HepG2 (cell line): ENCODE results near the gene IL17RC. TPM values are rescaled to one million over a fixed set of nuclear protein-coding genes. Genes with fewer than 3 reads are reported as not detected.

Source experiments
- AGO2 ChIP-seq: fragments of 200-400 bp; formaldehyde crosslinking; optimal IDR thresholded peaks from 2 replicates; pipeline ENCODE3; 2017; ENCODE audit warnings: mild to moderate bottlenecking, low read depth, low read length, moderate library complexity
- ARID2 ChIP-seq: sonication (generic); formaldehyde crosslinking; IDR thresholded peaks from 2 replicates; pipeline ENCODE4 v1.8.1; 2022; ENCODE audit warnings: mild to moderate bottlenecking, missing genetic modification reagents, borderline replicate concordance
- ATRX ChIP-seq: sonication (generic); formaldehyde crosslinking; IDR thresholded peaks from 2 replicates; pipeline ENCODE4 v1.4.0; 2020; ENCODE audit warnings: missing genetic modification reagents, borderline replicate concordance
- EED ChIP-seq: sonication (generic); formaldehyde crosslinking; IDR thresholded peaks from 2 replicates; pipeline ENCODE4 v1.5.0; 2020; ENCODE audit warnings: mild to moderate bottlenecking, missing genetic modification reagents
- GABPA ChIP-seq, 2 experiments: IDR thresholded peaks; 2 replicates each; pipeline ENCODE4 v1.6.1; 2011 to 2016; ENCODE audit warnings: low read depth in 2 of 2, low read length in 1 of 2, missing biosample characterization in 1 of 2, missing genetic modification characterization in 1 of 2
- JARID2 ChIP-seq: sonication (generic); formaldehyde crosslinking; IDR thresholded peaks from 2 replicates; pipeline ENCODE4 v1.8.1; 2023; ENCODE audit warnings: missing genetic modification reagents, inconsistent platforms; ENCODE audit not compliant: insufficient replicate concordance
- KDM5B ChIP-seq: sonication (generic); formaldehyde crosslinking; IDR thresholded peaks from 2 replicates; pipeline ENCODE4 v1.4.0; 2020; ENCODE audit warnings: missing genetic modification reagents, mild to moderate bottlenecking, borderline replicate concordance
- ZBTB14 ChIP-seq: sonication (generic); formaldehyde crosslinking; IDR thresholded peaks from 2 replicates; pipeline ENCODE4 v1.4.0; 2020; ENCODE audit warnings: missing genetic modification reagents
- ZBTB42 ChIP-seq: sonication (generic); formaldehyde crosslinking; IDR thresholded peaks from 2 replicates; pipeline ENCODE4 v1.5.0; 2020; ENCODE audit warnings: mild to moderate bottlenecking, missing genetic modification reagents
- ZFP36 ChIP-seq: fragments of 150-350 bp; IDR thresholded peaks from 2 replicates; pipeline ENCODE4 v1.6.1; 2018; ENCODE audit warnings: borderline replicate concordance, low read length, low read depth; ENCODE audit not compliant: partially characterized antibody
- ZFYVE20 ChIP-seq: sonication (generic); formaldehyde crosslinking; IDR thresholded peaks from 2 replicates; pipeline ENCODE4 v1.8.0; 2023; ENCODE audit warnings: low read depth, mild to moderate bottlenecking, moderate library complexity, missing genetic modification reagents, borderline replicate concordance
- ZNF136 ChIP-seq: sonication (generic); formaldehyde crosslinking; IDR thresholded peaks from 2 replicates; pipeline ENCODE4 v1.8.1; 2022; ENCODE audit warnings: low read depth, mild to moderate bottlenecking, moderate library complexity, missing genetic modification reagents
- ZNF260 ChIP-seq: sonication (generic); formaldehyde crosslinking; IDR thresholded peaks from 2 replicates; pipeline ENCODE4 v1.4.0; 2020; ENCODE audit warnings: missing genetic modification reagents, low read depth, mild to moderate bottlenecking, borderline replicate concordance
- ZNF331 ChIP-seq: sonication (generic); formaldehyde crosslinking; IDR thresholded peaks from 2 replicates; pipeline ENCODE4 v1.4.0; 2020; ENCODE audit warnings: missing genetic modification reagents
- ZNF431 ChIP-seq: sonication (generic); formaldehyde crosslinking; IDR thresholded peaks from 2 replicates; pipeline ENCODE4 v1.9.0; 2022; ENCODE audit warnings: missing genetic modification reagents, low read depth, mild to moderate bottlenecking, borderline replicate concordance
- ZNF552 ChIP-seq: sonication (generic); formaldehyde crosslinking; IDR thresholded peaks from 2 replicates; pipeline ENCODE4 v1.9.0; 2022; ENCODE audit warnings: missing genetic modification reagents, mild to moderate bottlenecking, borderline replicate concordance
- ZNF597 ChIP-seq: sonication (generic); formaldehyde crosslinking; IDR thresholded peaks from 2 replicates; pipeline ENCODE4 v1.5.0; 2020; ENCODE audit warnings: missing genetic modification reagents
- ZNF703 ChIP-seq: sonication (generic); formaldehyde crosslinking; IDR thresholded peaks from 2 replicates; pipeline ENCODE4 v1.5.1; 2020; ENCODE audit warnings: missing genetic modification reagents, mild to moderate bottlenecking, moderate library complexity, borderline replicate concordance
- ZNF740 ChIP-seq: sonication (generic); formaldehyde crosslinking; IDR thresholded peaks from 2 replicates; pipeline ENCODE4 v1.4.0; 2020; ENCODE audit warnings: missing genetic modification reagents
- polyA plus RNA-seq, 8 experiments: library from polyadenylated mRNA; depleted of rRNA in 3 of 8; stranded (reverse) in 7 of 8; unstranded in 1 of 8; fragments of >200 nt; fragmentation: Illumina TruSeq in 4 of 8; extraction: Trizol in 4 of 8; gene quantifications; 2 replicates each; pipeline versions ENCODE4 v1.2.1 to v1.2.3, GENCODE V29; 2011 to 2016; ENCODE audit warnings: low read depth in 4 of 8, missing spikeins in 1 of 8, mixed read lengths in 1 of 8; ENCODE audit not compliant: insufficient read depth in 1 of 8
- total RNA-seq, 5 experiments: library from RNA; depleted of rRNA; stranded (reverse); fragments of >200 nt; fragmentation: Illumina TruSeq; extraction: Trizol; gene quantifications; 2 replicates each; pipeline ENCODE4 v1.2.3, GENCODE V29; 2016; ENCODE audit warnings: low read depth in 1 of 5
- TF ChIP-seq, protein P1 (sequence below): sonication (generic); formaldehyde crosslinking; IDR thresholded peaks from 2 replicates; pipeline ENCODE4 v1.4.0; 2020; ENCODE audit warnings: missing genetic modification reagents
- TF ChIP-seq, protein P2 (sequence below): IDR thresholded peaks from 2 replicates; pipeline ENCODE4 v1.6.1; 2012; ENCODE audit warnings: low read depth, low read length, improper control_type of control experiment

IL17RC gene
- total and polyA plus RNA-seq, 2 of the 13 experiments (the other 11 are each of a cell fraction or from before 2014, with no cell fraction given) = 20.7 to 24.0 TPM

DNA sequence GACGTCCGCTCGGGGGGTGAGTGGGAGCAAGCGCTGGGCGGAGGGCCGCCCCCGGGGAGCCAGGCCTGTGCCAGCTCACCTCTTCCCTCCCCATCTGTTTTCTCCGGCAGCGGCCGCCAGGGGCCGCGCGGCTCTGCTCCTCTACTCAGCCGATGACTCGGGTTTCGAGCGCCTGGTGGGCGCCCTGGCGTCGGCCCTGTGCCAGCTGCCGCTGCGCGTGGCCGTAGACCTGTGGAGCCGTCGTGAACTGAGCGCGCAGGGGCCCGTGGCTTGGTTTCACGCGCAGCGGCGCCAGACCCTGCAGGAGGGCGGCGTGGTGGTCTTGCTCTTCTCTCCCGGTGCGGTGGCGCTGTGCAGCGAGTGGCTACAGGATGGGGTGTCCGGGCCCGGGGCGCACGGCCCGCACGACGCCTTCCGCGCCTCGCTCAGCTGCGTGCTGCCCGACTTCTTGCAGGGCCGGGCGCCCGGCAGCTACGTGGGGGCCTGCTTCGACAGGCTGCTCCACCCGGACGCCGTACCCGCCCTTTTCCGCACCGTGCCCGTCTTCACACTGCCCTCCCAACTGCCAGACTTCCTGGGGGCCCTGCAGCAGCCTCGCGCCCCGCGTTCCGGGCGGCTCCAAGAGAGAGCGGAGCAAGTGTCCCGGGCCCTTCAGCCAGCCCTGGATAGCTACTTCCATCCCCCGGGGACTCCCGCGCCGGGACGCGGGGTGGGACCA, 16.1 kb downstream of the IL17RC start (continued):
- 0 out of 2 replicates have a peak, but pooled peaks have one; percentile 9 for TF ChIP-seq ZNF740 (CRISPR knock-in tag)
- TF ChIP-seq ATRX (CRISPR knock-in tag) = no peak
- no peak for TF ChIP-seq ZNF552 (CRISPR knock-in tag)
- no peak for TF ChIP-seq ZNF431 (CRISPR knock-in tag)
- TF ChIP-seq JARID2 = no peak
- peak; percentile 70 for TF ChIP-seq ZBTB14 (CRISPR knock-in tag)
- TF ChIP-seq ZNF331 = peak; percentile 48; the same call in 1 of the 2 replicates
- peak; percentile 74 for TF ChIP-seq KDM5B (CRISPR knock-in tag)
- TF ChIP-seq, protein P1, sequence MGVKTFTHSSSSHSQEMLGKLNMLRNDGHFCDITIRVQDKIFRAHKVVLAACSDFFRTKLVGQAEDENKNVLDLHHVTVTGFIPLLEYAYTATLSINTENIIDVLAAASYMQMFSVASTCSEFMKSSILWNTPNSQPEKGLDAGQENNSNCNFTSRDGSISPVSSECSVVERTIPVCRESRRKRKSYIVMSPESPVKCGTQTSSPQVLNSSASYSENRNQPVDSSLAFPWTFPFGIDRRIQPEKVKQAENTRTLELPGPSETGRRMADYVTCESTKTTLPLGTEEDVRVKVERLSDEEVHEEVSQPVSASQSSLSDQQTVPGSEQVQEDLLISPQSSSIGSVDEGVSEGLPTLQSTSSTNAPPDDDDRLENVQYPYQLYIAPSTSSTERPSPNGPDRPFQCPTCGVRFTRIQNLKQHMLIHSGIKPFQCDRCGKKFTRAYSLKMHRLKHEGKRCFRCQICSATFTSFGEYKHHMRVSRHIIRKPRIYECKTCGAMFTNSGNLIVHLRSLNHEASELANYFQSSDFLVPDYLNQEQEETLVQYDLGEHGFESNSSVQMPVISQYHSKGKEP = no peak
- no peak for TF ChIP-seq ZNF597 (CRISPR knock-in tag)
- peak; percentile 86 for TF ChIP-seq AGO2
- peak; percentile 83 for TF ChIP-seq ZNF703 (CRISPR knock-in tag)
- no peak for TF ChIP-seq ARID2 (CRISPR knock-in tag)
- TF ChIP-seq ZFYVE20 (CRISPR knock-in tag) = no peak
- TF ChIP-seq, protein P2, sequence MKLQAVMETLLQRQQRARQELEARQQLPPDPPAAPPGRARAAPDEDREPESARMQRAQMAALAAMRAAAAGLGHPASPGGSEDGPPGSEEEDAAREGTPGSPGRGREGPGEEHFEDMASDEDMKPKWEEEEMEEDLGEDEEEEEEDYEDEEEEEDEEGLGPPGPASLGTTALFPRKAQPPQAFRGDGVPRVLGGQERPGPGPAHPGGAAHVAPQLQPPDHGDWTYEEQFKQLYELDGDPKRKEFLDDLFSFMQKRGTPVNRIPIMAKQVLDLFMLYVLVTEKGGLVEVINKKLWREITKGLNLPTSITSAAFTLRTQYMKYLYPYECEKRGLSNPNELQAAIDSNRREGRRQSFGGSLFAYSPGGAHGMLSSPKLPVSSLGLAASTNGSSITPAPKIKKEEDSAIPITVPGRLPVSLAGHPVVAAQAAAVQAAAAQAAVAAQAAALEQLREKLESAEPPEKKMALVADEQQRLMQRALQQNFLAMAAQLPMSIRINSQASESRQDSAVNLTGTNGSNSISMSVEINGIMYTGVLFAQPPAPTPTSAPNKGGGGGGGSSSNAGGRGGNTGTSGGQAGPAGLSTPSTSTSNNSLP = no peak
- 0 out of 2 replicates have a peak, but pooled peaks have one; percentile 40 for TF ChIP-seq ZNF260 (CRISPR knock-in tag)
- no peak for TF ChIP-seq ZFP36
- peak; percentile 90 for TF ChIP-seq EED
- TF ChIP-seq ZNF136 (CRISPR knock-in tag) = no peak
- peak; percentile 35; the same call in 1 of the 2 replicates for TF ChIP-seq ZBTB42
- no peak for TF ChIP-seq GABPA (IDR thresholded peaks at IDR 0.05; ENCODE audit: low read depth, low read length)
- peak; percentile 27; the same call in 1 of the 2 replicates for TF ChIP-seq GABPA (CRISPR knock-in tag; IDR thresholded peaks at IDR 0.05; ENCODE audit: low read depth)
